Neural cell (in vitro differentiated cells): ENCODE measurements around the gene FBXO8.

Experiments used
- EP300 ChIP-seq: fragments of 450-650 bp; conservative IDR thresholded peaks from 2 replicates; pipeline ENCODE4 v1.6.1; 2014; ENCODE audit warnings: antibody characterized with exemption, mild to moderate bottlenecking, moderate library complexity; ENCODE audit not compliant: poor library complexity, severe bottlenecking
- EZH2 ChIP-seq: fragments of 200-600, 300-800 bp; shearing (Covaris generic), sonication (generic); IDR thresholded peaks from 2 replicates; pipeline ENCODE4 v1.6.1; 2014; ENCODE audit warnings: antibody characterized with exemption, low read length, borderline replicate concordance, mild to moderate bottlenecking; ENCODE audit not compliant: insufficient read depth, poor library complexity, severe bottlenecking
- TF ChIP-seq, protein P1 (sequence below): fragments of 450-650 bp; IDR thresholded peaks from 2 replicates; pipeline ENCODE4 v1.5.1; 2014; ENCODE audit warnings: antibody characterized with exemption, mild to moderate bottlenecking, moderate library complexity; ENCODE audit not compliant: poor library complexity, severe bottlenecking

DNA sequence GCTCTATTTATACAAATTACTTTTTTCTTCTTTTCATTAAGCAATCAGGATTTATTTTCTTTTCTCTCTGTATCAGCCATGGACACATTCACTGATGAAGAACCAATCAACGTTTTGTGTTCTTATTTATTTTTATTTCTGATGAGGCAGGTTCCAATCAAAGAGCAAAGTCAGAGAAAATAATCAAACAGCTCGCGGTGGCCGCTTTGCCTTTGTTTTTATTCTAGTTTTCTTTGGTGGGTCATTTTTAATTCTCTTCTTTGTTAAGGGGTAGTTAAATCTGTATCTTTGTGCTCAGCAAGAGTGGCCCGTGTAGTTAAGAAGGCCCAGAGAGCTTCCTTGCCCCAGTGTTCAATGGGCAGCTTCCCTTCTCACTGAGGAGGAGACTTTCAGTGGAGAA is 71.4 kb downstream of the FBXO8 start:
- TF ChIP-seq, protein P1, sequence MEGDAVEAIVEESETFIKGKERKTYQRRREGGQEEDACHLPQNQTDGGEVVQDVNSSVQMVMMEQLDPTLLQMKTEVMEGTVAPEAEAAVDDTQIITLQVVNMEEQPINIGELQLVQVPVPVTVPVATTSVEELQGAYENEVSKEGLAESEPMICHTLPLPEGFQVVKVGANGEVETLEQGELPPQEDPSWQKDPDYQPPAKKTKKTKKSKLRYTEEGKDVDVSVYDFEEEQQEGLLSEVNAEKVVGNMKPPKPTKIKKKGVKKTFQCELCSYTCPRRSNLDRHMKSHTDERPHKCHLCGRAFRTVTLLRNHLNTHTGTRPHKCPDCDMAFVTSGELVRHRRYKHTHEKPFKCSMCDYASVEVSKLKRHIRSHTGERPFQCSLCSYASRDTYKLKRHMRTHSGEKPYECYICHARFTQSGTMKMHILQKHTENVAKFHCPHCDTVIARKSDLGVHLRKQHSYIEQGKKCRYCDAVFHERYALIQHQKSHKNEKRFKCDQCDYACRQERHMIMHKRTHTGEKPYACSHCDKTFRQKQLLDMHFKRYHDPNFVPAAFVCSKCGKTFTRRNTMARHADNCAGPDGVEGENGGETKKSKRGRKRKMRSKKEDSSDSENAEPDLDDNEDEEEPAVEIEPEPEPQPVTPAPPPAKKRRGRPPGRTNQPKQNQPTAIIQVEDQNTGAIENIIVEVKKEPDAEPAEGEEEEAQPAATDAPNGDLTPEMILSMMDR: no peak
- TF ChIP-seq EZH2: no peak
- TF ChIP-seq EP300: no peak
